Activated CD4-positive, alpha-beta memory T cell treated with anti-CD3 and anti-CD28 coated beads for 36 hours (primary cell): Measurements from ENCODE around the gene ECPAS. TPM values are rescaled to one million over a fixed set of nuclear protein-coding genes. Genes with fewer than 3 reads are reported as not detected.
"Not testable (repeated sequence)": the region's sequence is repeated elsewhere in the genome, so short reads cannot be mapped to it uniquely, and the experiment has no call there.

Experiments
- CTCF ChIA-PET: fragments of 350-600 bp; sonication (Branson Sonifier 250); formaldehyde crosslinking; loops from one replicate; lab custom pipeline; 2021; ENCODE audit warnings: antibody characterized with exemption, inconsistent platforms; lab: Charles Lee
- POLR2A ChIA-PET: fragments of 350-600 bp; sonication (Branson Sonifier 250); formaldehyde crosslinking; loops from one replicate; lab custom pipeline; 2021; ENCODE audit warnings: antibody characterized with exemption; lab: Charles Lee
- DNase-seq: peaks from one replicate; pipeline ENCODE4 v3.0.0-alpha.2; 2020
- H3K27ac Mint-ChIP-seq: one replicate; pipeline ENCODE4 v1.8.0; 2021; ENCODE audit warnings: mixed read lengths
- H3K27me3 Mint-ChIP-seq: one replicate; pipeline ENCODE4 v1.8.0; 2021; ENCODE audit warnings: mixed read lengths
- H3K36me3 Mint-ChIP-seq: one replicate; pipeline ENCODE4 v1.8.0; 2021; ENCODE audit warnings: mixed read lengths
- H3K4me1 Mint-ChIP-seq: one replicate; pipeline ENCODE4 v1.8.0; 2021; ENCODE audit warnings: low read depth, mixed read lengths
- H3K4me3 Mint-ChIP-seq: one replicate; pipeline ENCODE4 v1.8.0; 2021; ENCODE audit warnings: mild to moderate bottlenecking, mixed read lengths
- H3K9me3 Mint-ChIP-seq: one replicate; pipeline ENCODE4 v1.8.0; 2021; ENCODE audit warnings: mixed read lengths
- intact Hi-C: fragments of 100-400 bp; cut with micrococcal nuclease; formaldehyde crosslinking; loops from one replicate; pipeline ENCODE4 v1.15.1; 2023
- total RNA-seq, 2 experiments: library from RNA; stranded (reverse); gene quantifications; one replicate each; pipeline ENCODE4 v1.2.3, GENCODE V29; 2021

ECPAS gene
- total RNA-seq, 2 experiments from 2014 or later, result 66.5 to 67.0 TPM

DNA sequence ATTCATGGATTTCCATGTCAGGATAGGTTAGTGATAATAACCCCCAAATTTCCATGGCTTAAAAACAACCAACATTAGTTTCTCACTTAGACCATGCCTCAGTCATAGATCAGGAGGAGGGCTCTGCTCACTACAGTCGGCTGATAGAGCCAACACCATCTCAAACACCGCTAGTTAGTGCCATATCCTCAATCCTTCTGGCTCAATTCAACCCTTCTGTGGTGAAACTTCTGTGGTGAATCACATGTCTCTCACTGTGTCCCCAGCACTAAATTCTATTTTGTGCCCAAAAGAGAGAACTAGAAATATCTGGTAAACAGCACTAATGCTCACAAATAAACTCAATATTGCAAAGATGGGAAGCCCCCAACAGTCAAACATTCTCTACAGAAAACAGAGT, 21.1 kb downstream of the ECPAS start:
- CTCF ChIA-PET, result no interaction called here
- DNase-seq, result no peak
- POLR2A ChIA-PET, result no interaction called here
- Mint-ChIP-seq H3K9me3 (peaks cover 13% of the 10 kb centered on the region), H3K4me1 (peaks cover 35% of the 10 kb centered on the region), H3K4me3 (no peak overlapping the region), H3K36me3 (peaks cover 18% of the 10 kb centered on the region), H3K27ac (no peak overlapping the region), H3K27me3 (no peaks in the 10 kb centered on the region)
- intact Hi-C loops, result no loop called here

DNA sequence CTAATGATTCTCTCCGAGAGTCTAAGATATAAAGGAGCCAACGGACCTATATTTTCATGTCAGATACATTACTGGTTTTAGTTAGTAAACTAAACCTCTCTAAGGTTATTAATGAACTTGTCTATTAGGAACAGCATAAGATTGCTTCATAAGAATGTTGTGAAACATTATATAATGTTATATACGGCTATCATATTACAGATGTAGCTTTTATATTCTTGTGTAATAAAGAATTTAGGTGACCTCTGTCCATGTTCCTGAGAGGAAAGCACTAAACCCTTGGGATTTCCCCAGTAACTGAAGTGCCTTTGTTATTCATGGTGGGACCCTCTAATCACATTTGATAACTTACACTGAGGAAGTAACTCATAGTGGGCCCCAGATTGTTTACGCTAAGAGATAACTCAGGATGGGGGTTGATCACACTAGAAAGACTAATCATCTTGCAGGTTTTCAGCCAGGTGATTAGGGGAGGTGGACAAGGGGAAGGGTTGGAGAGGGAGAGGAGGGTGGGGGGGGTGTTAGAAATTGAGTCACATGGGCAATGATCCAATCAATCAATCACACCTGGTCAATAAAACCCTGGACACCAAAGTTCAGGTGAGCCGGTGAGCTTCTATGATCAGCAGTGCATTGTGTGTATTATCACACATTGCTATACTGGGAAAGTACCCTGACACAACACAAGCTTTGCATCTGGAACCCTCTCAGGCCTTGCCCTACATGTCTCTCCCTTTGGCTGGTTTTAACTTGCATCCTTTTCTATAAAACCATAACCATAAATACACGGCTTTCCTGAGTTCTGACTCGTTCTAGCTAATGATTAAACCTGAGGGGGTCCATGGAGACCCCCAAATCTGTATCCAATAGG, 25.8 kb downstream of the ECPAS start:
- Mint-ChIP-seq H3K4me3 (no peak overlapping the region), H3K27ac (no peak overlapping the region), H3K9me3 (peaks cover 13% of the 10 kb centered on the region), H3K4me1 (peaks cover 39% of the 10 kb centered on the region), H3K36me3 (peaks cover 14% of the 10 kb centered on the region), H3K27me3 (no peaks in the 10 kb centered on the region)
- ChIA-PET CTCF (no interaction called here), POLR2A (no interaction called here)
- no peak for DNase-seq
- intact Hi-C loops, result no loop called here

DNA sequence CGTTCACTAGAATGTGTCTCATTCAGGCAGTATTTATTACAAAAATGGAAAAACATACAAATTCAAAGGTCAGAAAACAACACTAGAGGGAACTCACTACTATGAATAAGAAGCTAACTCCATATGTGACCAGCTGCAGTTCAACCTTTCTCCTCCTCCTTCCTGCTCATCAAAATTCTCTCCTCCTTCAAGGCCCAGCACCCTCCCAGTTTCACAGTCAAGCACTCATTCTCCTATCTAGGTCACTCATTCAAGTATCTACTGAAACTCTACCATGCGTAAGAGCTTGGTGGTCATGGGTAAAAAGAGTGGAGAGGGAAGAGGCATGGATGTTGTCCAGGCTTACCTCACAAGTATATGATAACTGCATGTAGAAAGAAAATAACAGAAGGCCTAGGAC, 27.7 kb downstream of the ECPAS start:
- Mint-ChIP-seq H3K36me3 (peaks cover 1% of the 10 kb centered on the region), H3K27ac (no peak overlapping the region), H3K4me1 (peaks cover 34% of the 10 kb centered on the region), H3K9me3 (peaks cover 1% of the 10 kb centered on the region), H3K27me3 (no peaks in the 10 kb centered on the region), H3K4me3 (no peak overlapping the region)
- ChIA-PET POLR2A (interaction anchor here (0.6 kb wide), 1 partner anchor 19 kb away, joined by 3 read pairs; no protein-coding TSS in a partner anchor), CTCF (interaction anchor here (1.0 kb wide), 1 partner anchor 165 kb away, joined by 4 read pairs; no protein-coding TSS in a partner anchor)
- intact Hi-C loops, result no loop called here
- DNase-seq, result no peak

DNA sequence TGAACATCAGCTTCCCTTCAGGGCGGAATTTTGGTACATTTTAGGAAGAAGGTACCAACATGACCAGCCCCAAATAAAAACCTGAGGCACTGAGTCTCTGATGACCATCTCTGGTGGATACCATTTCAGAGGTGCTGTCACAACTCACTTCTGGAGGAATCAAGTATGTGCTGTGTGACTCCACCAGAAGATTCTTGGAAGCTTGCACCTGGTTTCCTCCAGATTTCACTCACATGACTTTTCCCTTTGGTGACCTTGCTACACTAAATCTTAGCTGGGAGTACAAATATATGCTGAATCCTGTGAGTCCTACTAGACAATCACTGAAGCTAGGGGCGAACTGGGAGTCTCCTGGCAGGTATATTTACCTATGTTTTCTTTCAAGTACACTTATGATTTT, 28.5 kb downstream of the ECPAS start:
- intact Hi-C loops, result no loop called here
- H3K4me1 Mint-ChIP-seq, result peaks cover 36% of the 10 kb centered on the region
- CTCF ChIA-PET, result no interaction called here
- DNase-seq, result no peak
- H3K27ac Mint-ChIP-seq, result no peak overlapping the region
- H3K4me3 Mint-ChIP-seq, result no peak overlapping the region
- POLR2A ChIA-PET, result no interaction called here
- H3K27me3 Mint-ChIP-seq, result no peaks in the 10 kb centered on the region
- H3K36me3 Mint-ChIP-seq, result peaks cover 2% of the 10 kb centered on the region
- H3K9me3 Mint-ChIP-seq, result no peaks in the 10 kb centered on the region

DNA sequence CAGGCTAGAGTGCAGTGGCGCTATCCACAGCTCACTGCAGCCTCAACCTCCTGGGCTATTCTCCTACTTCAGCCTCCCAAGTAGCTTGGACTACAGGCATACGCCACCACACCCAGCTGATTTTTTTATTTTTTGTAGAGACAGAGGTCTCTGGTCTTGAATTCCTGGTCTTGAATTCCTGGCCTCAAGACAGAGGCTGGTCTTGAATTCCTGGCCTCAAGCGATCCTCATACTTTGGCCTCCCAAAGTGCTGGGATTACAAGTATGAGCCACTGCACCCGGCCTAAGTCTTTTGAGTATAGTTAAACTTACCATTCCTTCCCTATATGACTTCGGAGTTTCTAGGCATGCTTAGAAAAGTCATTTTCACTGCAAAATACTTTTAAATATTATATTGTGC, 29.4 kb downstream of the ECPAS start:
- H3K36me3 Mint-ChIP-seq, result peaks cover 7% of the 10 kb centered on the region
- no peak overlapping the region for H3K27ac Mint-ChIP-seq
- no peaks in the 10 kb centered on the region for H3K27me3 Mint-ChIP-seq
- no peak for DNase-seq
- intact Hi-C loops, result no loop called here
- POLR2A ChIA-PET, result no interaction called here
- CTCF ChIA-PET, result interaction anchor here (0.9 kb wide), 1 partner anchor 144 kb away, joined by 3 read pairs; no protein-coding TSS in a partner anchor
- H3K4me1 Mint-ChIP-seq, result peaks cover 33% of the 10 kb centered on the region
- H3K4me3 Mint-ChIP-seq, result no peak overlapping the region
- H3K9me3 Mint-ChIP-seq, result no peaks in the 10 kb centered on the region

DNA sequence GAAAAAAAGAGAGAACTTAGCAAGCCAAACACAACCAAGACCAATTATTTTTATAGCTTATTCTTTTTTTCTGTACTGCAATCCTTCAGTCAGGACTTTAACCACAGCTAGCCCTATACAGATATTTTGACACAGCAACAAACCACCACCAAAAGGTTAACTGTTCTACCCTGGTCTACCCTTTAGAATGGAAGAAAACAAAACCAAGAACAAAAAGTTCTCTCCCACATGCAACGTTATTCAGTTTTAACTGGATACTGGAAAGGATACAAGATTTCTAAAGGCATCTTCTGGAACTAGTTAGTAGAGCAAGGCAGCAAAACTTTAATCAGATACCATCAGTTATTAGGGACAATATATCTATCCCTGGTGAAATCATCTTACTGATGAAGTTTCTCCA, 32.6 kb downstream of the ECPAS start:
- Mint-ChIP-seq H3K9me3 (no peaks in the 10 kb centered on the region), H3K27me3 (no peaks in the 10 kb centered on the region), H3K27ac (no peak overlapping the region), H3K36me3 (peaks cover 14% of the 10 kb centered on the region), H3K4me3 (no peak overlapping the region), H3K4me1 (peaks cover 13% of the 10 kb centered on the region)
- no peak for DNase-seq
- CTCF ChIA-PET, result no interaction called here
- POLR2A ChIA-PET, result no interaction called here
- intact Hi-C loops, result no loop called here

DNA sequence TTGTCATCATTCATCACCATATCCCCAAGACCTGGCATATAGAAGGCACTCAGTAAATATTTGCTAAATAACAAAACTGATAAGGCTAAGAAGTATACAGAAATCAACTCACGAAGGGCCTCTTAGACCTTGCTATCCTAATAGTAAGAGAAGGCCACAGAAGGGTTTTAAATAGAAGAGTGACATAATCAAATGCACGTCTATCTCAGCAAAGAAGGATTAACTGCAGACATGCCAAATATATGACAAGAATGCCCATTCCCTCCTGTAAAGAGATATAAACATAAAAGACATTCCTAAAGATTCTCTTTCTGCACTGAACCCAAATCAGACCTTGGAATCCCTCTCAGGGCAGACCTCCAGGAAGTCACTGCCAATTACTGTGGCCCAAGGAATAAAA, 34.1 kb downstream of the ECPAS start:
- no peak for DNase-seq
- intact Hi-C loops, result no loop called here
- Mint-ChIP-seq H3K27ac (no peak overlapping the region), H3K4me1 (peaks cover 8% of the 10 kb centered on the region), H3K27me3 (no peaks in the 10 kb centered on the region), H3K4me3 (no peak overlapping the region), H3K36me3 (peaks cover 27% of the 10 kb centered on the region), H3K9me3 (no peaks in the 10 kb centered on the region)
- CTCF ChIA-PET, result interaction anchor here (1.2 kb wide), 1 partner anchor 52 kb away, joined by 3 read pairs; no protein-coding TSS in a partner anchor
- POLR2A ChIA-PET, result no interaction called here

DNA sequence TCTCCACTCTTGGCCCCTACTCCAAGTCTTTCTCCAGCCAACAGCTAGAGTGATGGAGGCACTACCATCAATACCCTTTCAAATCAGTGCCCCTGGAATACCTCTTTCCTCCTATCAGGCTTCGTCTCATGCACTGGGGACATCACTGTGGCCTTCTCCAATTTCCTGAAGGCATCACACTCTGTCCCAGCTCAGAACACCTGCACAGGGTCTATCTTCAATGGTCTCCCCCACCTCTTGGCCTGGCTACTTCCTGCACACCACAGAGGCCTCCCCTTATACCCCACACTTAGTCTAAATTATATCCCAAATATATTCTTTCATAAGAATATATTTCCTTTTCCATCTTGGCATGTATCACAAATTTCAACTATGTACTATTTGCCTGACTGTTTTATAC, 34.5 kb downstream of the ECPAS start:
- no peak for DNase-seq
- peaks cover 8% of the 10 kb centered on the region for H3K4me1 Mint-ChIP-seq
- intact Hi-C loops, result no loop called here
- CTCF ChIA-PET, result interaction anchor here (1.2 kb wide), 1 partner anchor 52 kb away, joined by 3 read pairs; no protein-coding TSS in a partner anchor
- H3K27ac Mint-ChIP-seq, result no peak overlapping the region
- no peaks in the 10 kb centered on the region for H3K27me3 Mint-ChIP-seq
- no peaks in the 10 kb centered on the region for H3K9me3 Mint-ChIP-seq
- POLR2A ChIA-PET, result no interaction called here
- no peak overlapping the region for H3K4me3 Mint-ChIP-seq
- H3K36me3 Mint-ChIP-seq, result peaks cover 28% of the 10 kb centered on the region

DNA sequence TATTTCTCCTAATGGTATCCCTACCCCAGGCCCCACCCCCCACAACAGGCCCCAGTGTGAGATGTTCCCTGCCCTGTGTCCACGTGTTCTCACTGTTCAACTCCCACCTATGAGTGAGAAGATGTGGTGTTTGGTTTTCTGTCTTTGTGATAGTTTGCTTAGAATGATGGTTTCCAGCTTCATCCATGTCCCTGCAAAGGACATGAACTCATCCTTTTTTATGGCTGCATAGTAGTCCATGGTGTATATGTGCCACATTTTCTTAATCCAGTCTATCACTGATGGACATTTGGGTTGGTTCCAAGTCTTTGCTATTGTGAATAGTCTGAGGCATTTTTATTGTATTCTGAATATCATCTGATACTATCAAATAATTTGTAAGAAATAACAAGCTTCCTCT, 38.4 kb downstream of the ECPAS start:
- POLR2A ChIA-PET, H3K27ac Mint-ChIP-seq, intact Hi-C loops, H3K4me3 Mint-ChIP-seq, H3K9me3 Mint-ChIP-seq, H3K27me3 Mint-ChIP-seq, H3K4me1 Mint-ChIP-seq, DNase-seq, CTCF ChIA-PET: not testable (repeated sequence)
- H3K36me3 Mint-ChIP-seq, result peaks cover 37% of the 10 kb centered on the region

DNA sequence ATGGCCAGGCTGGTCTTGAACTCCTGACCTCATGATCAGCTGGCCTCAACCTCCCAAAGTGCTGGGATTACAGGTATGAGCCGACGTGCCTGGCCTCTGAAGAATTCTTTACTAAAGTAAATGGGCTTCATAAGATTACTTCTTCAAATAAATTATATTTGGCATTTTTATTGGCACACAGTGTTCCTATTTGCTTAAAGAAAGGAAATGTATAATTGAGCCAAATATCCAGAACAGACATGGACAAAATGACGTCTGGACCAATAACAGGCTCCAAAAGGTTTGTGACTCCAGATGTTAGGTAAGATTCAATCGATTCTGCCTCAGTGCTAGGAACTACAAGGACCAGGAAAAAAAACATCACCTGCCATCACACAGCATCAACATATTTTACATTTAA, 40.7 kb downstream of the ECPAS start:
- H3K36me3 Mint-ChIP-seq, result peaks cover 45% of the 10 kb centered on the region
- POLR2A ChIA-PET, result no interaction called here
- intact Hi-C loops, result no loop called here

DNA sequence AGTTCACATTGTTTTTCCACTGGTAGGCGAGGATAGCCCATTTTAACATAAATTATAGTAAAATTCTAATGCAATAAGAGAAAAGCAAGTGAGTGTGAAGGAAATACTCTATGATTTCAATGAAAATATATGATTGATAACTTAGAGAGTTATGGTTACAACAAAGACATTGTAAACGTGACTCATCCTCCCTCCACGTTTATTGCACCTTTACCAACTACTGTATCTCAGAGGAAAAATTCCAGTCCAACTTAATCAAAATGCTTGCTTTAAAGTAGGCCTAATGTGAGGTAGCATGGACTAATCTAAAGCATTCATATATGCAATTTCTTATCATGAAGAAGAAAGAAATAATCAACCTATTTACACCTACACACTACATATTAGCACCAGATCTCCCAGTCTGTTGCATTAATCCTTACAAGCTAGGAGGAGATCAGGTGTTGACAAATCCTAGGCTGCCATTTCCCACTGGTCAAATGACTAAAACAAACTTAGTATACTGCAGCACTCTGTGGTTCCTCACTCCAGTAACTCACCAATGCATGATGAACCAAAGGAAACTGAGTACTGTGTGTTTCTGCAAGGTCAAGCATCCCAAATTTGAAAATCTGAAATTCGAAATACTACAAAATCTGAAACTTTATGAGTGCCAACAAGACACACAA, 41.7 kb downstream of the ECPAS start:
- H3K4me3 Mint-ChIP-seq, result no peak overlapping the region
- ChIA-PET POLR2A (no interaction called here), CTCF (no interaction called here)
- H3K27ac Mint-ChIP-seq, result no peak overlapping the region
- H3K36me3 Mint-ChIP-seq, result peaks cover 47% of the 10 kb centered on the region
- H3K9me3 Mint-ChIP-seq, result no peaks in the 10 kb centered on the region
- peaks cover 2% of the 10 kb centered on the region for H3K4me1 Mint-ChIP-seq
- intact Hi-C loops, result no loop called here
- no peak for DNase-seq
- no peaks in the 10 kb centered on the region for H3K27me3 Mint-ChIP-seq

More for the DNA sequence above, 40.7 kb downstream of the ECPAS start:
- CTCF ChIA-PET, result no interaction called here
- Mint-ChIP-seq H3K9me3 (no peaks in the 10 kb centered on the region), H3K4me3 (no peak overlapping the region), H3K27me3 (no peaks in the 10 kb centered on the region), H3K27ac (no peak overlapping the region), H3K4me1 (peaks cover 2% of the 10 kb centered on the region)
- DNase-seq, result no peak

DNA sequence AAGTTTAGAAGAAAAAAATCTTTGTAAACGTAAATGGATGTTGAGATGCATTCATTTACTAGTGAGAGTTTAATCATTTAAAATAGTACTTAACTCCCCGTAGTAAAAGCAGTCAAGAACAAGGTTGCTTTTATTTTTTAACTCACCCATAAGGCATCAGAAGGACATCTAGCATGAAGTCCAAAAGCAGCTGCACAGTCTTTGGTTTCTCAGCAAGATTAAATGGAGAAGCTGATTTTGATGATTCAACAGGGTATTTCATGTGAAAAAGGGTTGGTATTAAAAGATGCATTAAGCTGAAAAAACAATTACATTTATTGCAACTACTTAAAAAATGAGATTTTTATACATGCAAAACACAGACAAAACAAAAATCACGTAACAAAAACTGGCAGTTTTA, 44.0 kb downstream of the ECPAS start:
- intact Hi-C loops, result no loop called here
- Mint-ChIP-seq H3K9me3 (no peaks in the 10 kb centered on the region), H3K27ac (no peak overlapping the region), H3K27me3 (no peaks in the 10 kb centered on the region), H3K36me3 (peaks cover 43% of the 10 kb centered on the region), H3K4me3 (no peak overlapping the region), H3K4me1 (peaks cover 2% of the 10 kb centered on the region)
- CTCF ChIA-PET, result no interaction called here
- POLR2A ChIA-PET, result no interaction called here
- no peak for DNase-seq
